RWPE1 (cell line): ENCODE results near the gene KIRREL3.

Experiments
- CTCF ChIA-PET: fragments of 350-600 bp; sonication (Branson Sonifier 250); formaldehyde crosslinking; extraction: SDS; loops from one replicate; lab custom pipeline; 2021; lab: Yijun Ruan, JAX
- POLR2A ChIA-PET: fragments of 400-600 bp; formaldehyde crosslinking; extraction: SDS; loops from one replicate; lab custom pipeline; 2020; ENCODE audit warnings: antibody characterized with exemption; ENCODE audit not compliant: low non-redundant PET; lab: Yijun Ruan, JAX
- DNase-seq: peaks from one replicate; pipeline ENCODE4 v3.0.0; 2012; ENCODE audit warnings: low spot score
- H3K27ac ChIP-seq: fragments of 450-650 bp; 2 replicates; pipeline ENCODE4 v1.5.1; 2017
- TF ChIP-seq, protein P1 (sequence below): fragments of 450-650 bp; conservative IDR thresholded peaks from 2 replicates; pipeline ENCODE4 v1.5.1; 2017; ENCODE audit warnings: low read depth, mild to moderate bottlenecking

KIRREL3 gene

DNA sequence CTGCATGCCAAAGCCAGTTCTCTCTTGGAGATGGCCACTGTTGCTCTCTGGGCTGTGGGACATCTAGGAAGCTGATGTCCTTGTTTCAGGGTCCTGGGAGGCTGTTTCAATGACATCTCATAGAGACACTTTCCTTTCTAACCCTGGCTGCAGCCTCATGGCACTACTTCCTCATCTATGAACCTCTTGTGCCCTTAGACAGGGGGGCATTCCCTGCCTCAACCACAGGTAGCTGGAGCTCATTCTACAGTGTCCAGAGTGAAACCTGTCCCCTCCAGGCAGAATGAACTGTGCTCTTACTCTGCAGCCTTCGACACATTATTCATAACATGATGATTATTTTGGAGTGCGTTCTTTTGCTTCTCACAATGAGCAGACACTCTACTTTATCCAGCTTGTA is 335.9 kb downstream of the KIRREL3 start:
- POLR2A ChIA-PET = no interaction called here

GRCh38 chr11:126663749-126664592 is 336.6 kb downstream of the KIRREL3 start:
- DNase-seq = no peak
- ChIA-PET CTCF (no interaction called here), POLR2A (no interaction called here)
- H3K27ac ChIP-seq = no peak overlapping the region
- TF ChIP-seq, protein P1, sequence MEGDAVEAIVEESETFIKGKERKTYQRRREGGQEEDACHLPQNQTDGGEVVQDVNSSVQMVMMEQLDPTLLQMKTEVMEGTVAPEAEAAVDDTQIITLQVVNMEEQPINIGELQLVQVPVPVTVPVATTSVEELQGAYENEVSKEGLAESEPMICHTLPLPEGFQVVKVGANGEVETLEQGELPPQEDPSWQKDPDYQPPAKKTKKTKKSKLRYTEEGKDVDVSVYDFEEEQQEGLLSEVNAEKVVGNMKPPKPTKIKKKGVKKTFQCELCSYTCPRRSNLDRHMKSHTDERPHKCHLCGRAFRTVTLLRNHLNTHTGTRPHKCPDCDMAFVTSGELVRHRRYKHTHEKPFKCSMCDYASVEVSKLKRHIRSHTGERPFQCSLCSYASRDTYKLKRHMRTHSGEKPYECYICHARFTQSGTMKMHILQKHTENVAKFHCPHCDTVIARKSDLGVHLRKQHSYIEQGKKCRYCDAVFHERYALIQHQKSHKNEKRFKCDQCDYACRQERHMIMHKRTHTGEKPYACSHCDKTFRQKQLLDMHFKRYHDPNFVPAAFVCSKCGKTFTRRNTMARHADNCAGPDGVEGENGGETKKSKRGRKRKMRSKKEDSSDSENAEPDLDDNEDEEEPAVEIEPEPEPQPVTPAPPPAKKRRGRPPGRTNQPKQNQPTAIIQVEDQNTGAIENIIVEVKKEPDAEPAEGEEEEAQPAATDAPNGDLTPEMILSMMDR = no peak

More for the DNA sequence above, 335.9 kb downstream of the KIRREL3 start:
- no peak overlapping the region for H3K27ac ChIP-seq
- CTCF ChIA-PET = no interaction called here
- TF ChIP-seq, protein P1 = no peak
- no peak for DNase-seq

DNA sequence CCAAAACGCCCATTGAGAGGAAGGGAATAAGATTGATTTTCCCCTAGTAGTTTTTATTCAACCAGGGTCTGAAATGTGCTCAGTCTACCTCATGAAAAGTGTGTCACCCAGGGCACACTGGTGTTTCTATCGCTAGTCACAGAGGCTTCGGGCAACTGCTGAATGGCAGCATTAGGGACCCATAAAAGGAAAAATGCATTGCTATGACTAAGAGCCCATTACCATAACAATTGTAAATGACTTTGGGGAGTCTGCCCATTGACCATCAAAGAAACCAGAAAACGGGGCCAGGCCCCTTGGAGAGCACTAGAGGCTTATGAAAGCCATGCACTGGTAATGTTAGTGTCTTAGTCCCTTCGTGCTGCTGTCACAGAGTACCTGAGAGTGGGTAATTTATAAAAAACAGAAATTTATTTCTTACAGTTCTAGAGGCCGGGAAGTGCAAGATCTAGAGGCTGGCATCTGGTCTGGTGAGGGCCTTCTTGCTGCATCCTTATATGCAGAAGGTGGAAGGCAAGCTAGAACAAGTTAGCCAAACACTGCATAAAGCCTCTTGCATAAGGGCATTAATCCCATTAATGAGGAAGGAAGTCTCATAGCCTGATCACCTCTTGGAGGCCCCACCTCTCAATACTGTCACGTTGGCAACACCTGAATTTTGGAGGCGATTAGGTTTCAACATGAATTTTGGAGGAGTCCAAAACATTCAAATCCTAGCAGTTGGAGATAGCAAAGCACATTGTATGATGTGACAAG is 338.4 kb downstream of the KIRREL3 start:
- ChIA-PET CTCF (no interaction called here), POLR2A (no interaction called here)
- no peak overlapping the region for H3K27ac ChIP-seq
- no peak for DNase-seq
- TF ChIP-seq, protein P1 = no peak

DNA sequence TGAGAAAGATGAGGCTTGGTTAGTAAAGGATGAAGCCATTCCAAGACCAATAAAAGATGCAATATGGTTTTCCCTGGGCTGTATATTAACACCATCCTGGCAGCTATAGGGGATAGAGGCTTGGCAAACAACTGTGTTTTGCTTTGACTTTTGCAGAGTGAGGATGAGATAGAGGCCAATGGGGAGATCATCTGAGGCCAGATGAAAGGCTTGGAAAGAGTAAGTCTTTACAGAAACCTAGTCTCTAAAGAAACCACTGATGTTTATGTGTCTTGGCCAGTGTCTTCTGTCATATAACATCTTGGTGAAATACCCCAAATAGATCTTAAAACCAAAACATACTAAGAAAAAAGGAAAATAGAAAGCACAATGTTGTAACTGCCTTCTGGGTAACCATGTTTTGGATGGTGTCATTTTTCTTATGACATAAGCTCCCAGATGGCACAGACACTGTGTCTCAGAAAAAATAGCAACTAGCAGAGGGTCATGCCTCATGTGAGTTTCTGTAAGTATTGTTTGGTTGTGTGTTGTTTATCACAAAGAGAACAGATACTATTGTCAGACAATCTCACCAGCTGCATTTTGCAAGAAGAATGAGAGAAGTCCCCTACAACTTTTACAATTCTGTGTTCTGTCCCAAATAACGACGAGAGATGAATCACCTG is 339.7 kb downstream of the KIRREL3 start:
- DNase-seq = no peak
- ChIA-PET POLR2A (no interaction called here), CTCF (no interaction called here)
- H3K27ac ChIP-seq = no peak overlapping the region
- TF ChIP-seq, protein P1 = no peak

- CTCF ChIA-PET = no interaction called here
- H3K27ac ChIP-seq = no peak overlapping the region
- no peak for DNase-seq
- TF ChIP-seq, protein P1 = no peak
- POLR2A ChIA-PET = no interaction called here
Observed at GRCh38 chr11:126660321-126660720, 340.2 kb downstream of the KIRREL3 start.
